H1 (cell line): ENCODE measurements around the gene WDR1. TPM values are rescaled to one million over a fixed set of nuclear protein-coding genes. Genes with fewer than 3 reads are reported as not detected.
A peak's percentile ranks its signal among the peaks of the same experiment; 100 is the strongest.

Source experiments
- CTCF ChIA-PET: fragments of 300-600 bp; sonication (Branson Sonifier 250); formaldehyde crosslinking; loops from one replicate; lab custom pipeline; 2021; ENCODE audit not compliant: partially characterized antibody; lab: Charles Lee
- POLR2A ChIA-PET: fragments of 300-600 bp; sonication (Branson Sonifier 250); formaldehyde crosslinking; loops from one replicate; lab custom pipeline; 2021; ENCODE audit warnings: inconsistent platforms; ENCODE audit not compliant: partially characterized antibody; lab: Charles Lee
- DNase-seq, 2 experiments: peaks; one replicate each; pipeline versions ENCODE4 v3.0.0 to v3.0.0-alpha.2; 2010 to 2022; ENCODE audit warnings: low spot score in 2 of 2, low read depth in 1 of 2, mixed read lengths in 1 of 2
- FAIRE-seq: peaks from 2 replicates; lab custom pipeline; 2011; peaks lifted over from hg19 to GRCh38; lab: Jason Lieb, UNC
- H2AFZ ChIP-seq: 2 replicates; pipeline ENCODE4 v1.8.1; 2012; ENCODE audit warnings: low read length, inconsistent platforms
- H2AK5ac ChIP-seq: 2 replicates; pipeline ENCODE4 v1.6.1; 2013; ENCODE audit warnings: low read depth, low read length
- H2BK120ac ChIP-seq: replicated peaks from 2 replicates; pipeline ENCODE3; 2013; ENCODE audit warnings: low read depth, low read length, inconsistent platforms
- H2BK12ac ChIP-seq: 2 replicates; pipeline ENCODE4 v1.6.1; 2013; ENCODE audit warnings: low read depth, low read length
- H2BK15ac ChIP-seq: 2 replicates; pipeline ENCODE4 v1.6.1; 2013; ENCODE audit warnings: low read length
- H2BK20ac ChIP-seq: 2 replicates; pipeline ENCODE4 v1.6.1; 2013; ENCODE audit warnings: low read length
- H2BK5ac ChIP-seq: 2 replicates; pipeline ENCODE4 v1.6.1; 2013; ENCODE audit warnings: low read depth, low read length
- H3K14ac ChIP-seq: 2 replicates; pipeline ENCODE4 v1.6.1; 2013; ENCODE audit warnings: inconsistent platforms; ENCODE audit not compliant: insufficient read length
- H3K18ac ChIP-seq: 2 replicates; pipeline ENCODE4 v1.6.1; 2013; ENCODE audit warnings: low read length; ENCODE audit errors: extremely low read depth
- H3K23ac ChIP-seq: 2 replicates; pipeline ENCODE4 v1.6.1; 2013; ENCODE audit warnings: inconsistent platforms; ENCODE audit not compliant: insufficient read length
- H3K23me2 ChIP-seq: 2 replicates; pipeline ENCODE4 v1.6.1; 2013; ENCODE audit warnings: low read depth, low read length
- H3K27ac ChIP-seq: 2 replicates; pipeline ENCODE4 v1.6.1; 2011; ENCODE audit warnings: low read depth, low read length, inconsistent platforms
- H3K27me3 ChIP-seq, 4 experiments: replicated peaks in 1 of 4; 1 replicate in 1 of 4; 2 replicates in 3 of 4; pipeline versions ENCODE4 v1.6.1 to v1.8.1; 2011 to 2013; ENCODE audit warnings: low read length in 3 of 4, mild to moderate bottlenecking in 3 of 4, inconsistent platforms in 2 of 4, mixed read lengths in 2 of 4, moderate library complexity in 1 of 4; ENCODE audit not compliant: control insufficient read depth in 3 of 4, insufficient read depth in 3 of 4; ENCODE audit errors: extremely low read depth in 1 of 4
- H3K36me3 ChIP-seq, 4 experiments: 2 replicates each; pipeline versions ENCODE4 v1.6.1 to v1.8.1; 2011 to 2013; ENCODE audit warnings: mild to moderate bottlenecking in 4 of 4, low read length in 3 of 4, moderate library complexity in 2 of 4, control low read depth in 1 of 4, inconsistent platforms in 1 of 4; ENCODE audit not compliant: insufficient read depth in 4 of 4, control insufficient read depth in 2 of 4
- H3K4ac ChIP-seq: replicated peaks from 2 replicates; pipeline ENCODE3; 2013; ENCODE audit warnings: low read length, low read depth, mixed read lengths, inconsistent platforms; ENCODE audit not compliant: insufficient read length
- H3K4me1 ChIP-seq, 4 experiments: replicated peaks in 1 of 4; 1 replicate in 1 of 4; 2 replicates in 3 of 4; pipeline versions ENCODE4 v1.6.1 to v1.8.1; 2011 to 2013; ENCODE audit warnings: low read length in 3 of 4, inconsistent platforms in 2 of 4, mixed read lengths in 1 of 4; ENCODE audit not compliant: insufficient read depth in 4 of 4, control insufficient read depth in 3 of 4
- H3K4me2 ChIP-seq, 2 experiments: 2 replicates each; pipeline versions ENCODE4 v1.6.1 to v1.8.1; 2011 to 2013; ENCODE audit warnings: low read depth in 2 of 2, low read length in 2 of 2, control low read depth in 1 of 2, inconsistent platforms in 1 of 2, mild to moderate bottlenecking in 1 of 2; ENCODE audit not compliant: insufficient read depth in 1 of 2
- H3K4me3 ChIP-seq, 4 experiments: fragments of 200-600, 300-600 bp in 1 of 4; sonication (generic), shearing (Covaris generic), sonication (Bioruptor Twin) in 1 of 4; 2 replicates each; pipeline versions ENCODE4 v1.5.1 to v1.8.1; 2011 to 2016; ENCODE audit warnings: low read length in 4 of 4, low read depth in 3 of 4, control low read depth in 2 of 4, inconsistent platforms in 2 of 4, mild to moderate bottlenecking in 2 of 4, mixed read lengths in 1 of 4, moderate library complexity in 1 of 4; ENCODE audit not compliant: insufficient read depth in 2 of 4; ENCODE audit errors: extremely low read depth in 1 of 4
- H3K56ac ChIP-seq: replicated peaks from 2 replicates; pipeline ENCODE3; 2013; ENCODE audit warnings: low read depth, mild to moderate bottlenecking, mixed read lengths, low read length, inconsistent platforms; ENCODE audit not compliant: insufficient read length
- H3K79me1 ChIP-seq: 2 replicates; pipeline ENCODE4 v1.6.1; 2013; ENCODE audit warnings: low read depth, low read length, control low read depth
- H3K79me2 ChIP-seq, 2 experiments: 2 replicates each; pipeline versions ENCODE4 v1.6.1 to v1.8.1; 2012 to 2013; ENCODE audit warnings: low read length in 2 of 2, mild to moderate bottlenecking in 2 of 2, inconsistent platforms in 1 of 2; ENCODE audit not compliant: insufficient read depth in 2 of 2, control insufficient read depth in 1 of 2
- H3K9ac ChIP-seq, 4 experiments: replicated peaks in 1 of 4; 1 replicate in 1 of 4; 2 replicates in 3 of 4; pipeline versions ENCODE4 v1.6.1 to v1.8.1; 2011 to 2013; ENCODE audit warnings: low read depth in 3 of 4, low read length in 3 of 4, control low read depth in 2 of 4, mild to moderate bottlenecking in 2 of 4, moderate library complexity in 2 of 4, inconsistent platforms in 1 of 4; ENCODE audit errors: extremely low read depth in 1 of 4
- H3K9me3 ChIP-seq, 2 experiments: 2 replicates each; pipeline versions ENCODE4 v1.6.1 to v1.8.1; 2012 to 2013; ENCODE audit warnings: mild to moderate bottlenecking in 2 of 2, moderate library complexity in 2 of 2, control low read depth in 1 of 2, inconsistent platforms in 1 of 2, low read depth in 1 of 2, low read length in 1 of 2, mixed read lengths in 1 of 2; ENCODE audit not compliant: insufficient read depth in 2 of 2
- H4K20me1 ChIP-seq, 2 experiments: replicated peaks in 1 of 2; 2 replicates each; pipeline versions ENCODE3 to v1.8.1; 2011 to 2013; ENCODE audit warnings: inconsistent platforms in 2 of 2, low read length in 2 of 2, mild to moderate bottlenecking in 1 of 2; ENCODE audit not compliant: insufficient read depth in 2 of 2, control insufficient read depth in 1 of 2
- H4K5ac ChIP-seq: 2 replicates; pipeline ENCODE4 v1.6.1; 2013; ENCODE audit warnings: low read length, low read depth, mixed read lengths, inconsistent platforms; ENCODE audit not compliant: insufficient read length
- H4K8ac ChIP-seq: 2 replicates; pipeline ENCODE4 v1.8.0; 2013; ENCODE audit warnings: mild to moderate bottlenecking, moderate library complexity, low read length, inconsistent platforms; ENCODE audit not compliant: insufficient read depth; ENCODE audit errors: extremely low read depth
- H4K91ac ChIP-seq: replicated peaks from 2 replicates; pipeline ENCODE3; 2013; ENCODE audit warnings: low read length, mixed read lengths, inconsistent platforms; ENCODE audit not compliant: insufficient read length
- CEBPB ChIP-seq: IDR thresholded peaks from 2 replicates; pipeline ENCODE4 v1.6.1; 2012; ENCODE audit warnings: low read depth, low read length
- CHD2 ChIP-seq: IDR thresholded peaks from 2 replicates; pipeline ENCODE4 v1.6.1; 2012; ENCODE audit warnings: low read length, improper control_type of control experiment
- POLR2A ChIP-seq, 2 experiments: IDR thresholded peaks; 1 replicate in 1 of 2; 2 replicates in 1 of 2; pipeline ENCODE4 v1.6.1; 2011; ENCODE audit warnings: low read depth in 2 of 2, low read length in 2 of 2, mild to moderate bottlenecking in 2 of 2; ENCODE audit errors: control extremely low read depth in 1 of 2
- POLR2AphosphoS5 ChIP-seq: IDR thresholded peaks from 2 replicates; pipeline ENCODE4 v1.6.1; 2011; ENCODE audit warnings: low read depth, low read length
- SP4 ChIP-seq: IDR thresholded peaks from 2 replicates; pipeline ENCODE4 v1.6.1; 2012; ENCODE audit warnings: low read length, inconsistent platforms
- WGBS, 2 experiments: shearing (Covaris generic) in 1 of 2; methylation state at CpG; one replicate each; pipeline versions ENCODE4 v1.1.6 to v1.1.7; 2013 to 2015; ENCODE audit warnings: low lambda C conversion rate in 2 of 2, mixed read lengths in 2 of 2, inconsistent platforms in 1 of 2, low coverage in 1 of 2, missing lambda C conversion rate in 1 of 2; ENCODE audit not compliant: insufficient replicate concordance in 2 of 2, insufficient coverage in 1 of 2, insufficient read length in 1 of 2; ENCODE audit errors: extremely low coverage in 1 of 2, missing lambda C conversion rate in 1 of 2; 5-methylcytosine and 5-hydroxymethylcytosine counted together
- polyA plus RNA-seq, 7 experiments: library from polyadenylated mRNA; depleted of rRNA in 3 of 7; stranded (reverse) in 5 of 7; unstranded in 2 of 7; fragments of >200 nt in 5 of 7; fragments of 200-250 nt in 2 of 7; gene quantifications; 1 replicate in 5 of 7; 2 replicates in 1 of 7; 4 replicates in 1 of 7; pipeline versions ENCODE4 v1.2.1 to v1.2.3, GENCODE V29; 2011 to 2013; ENCODE audit warnings: missing spikeins in 2 of 7, mixed read lengths in 2 of 7
- total RNA-seq: library from RNA; stranded (reverse); fragmentation: NEBNext Ultra II Directional; extraction: Animal tissue kit (Norgen Biotek cat#: 25700); gene quantifications from 2 replicates; pipeline ENCODE4 v1.2.1, GENCODE V29; 2021

Gene WDR1
- total and polyA plus RNA-seq, 2 of the 8 experiments (the other 6 are each of a cell fraction or from before 2014, with no cell fraction given) = 315 to 377 TPM

DNA sequence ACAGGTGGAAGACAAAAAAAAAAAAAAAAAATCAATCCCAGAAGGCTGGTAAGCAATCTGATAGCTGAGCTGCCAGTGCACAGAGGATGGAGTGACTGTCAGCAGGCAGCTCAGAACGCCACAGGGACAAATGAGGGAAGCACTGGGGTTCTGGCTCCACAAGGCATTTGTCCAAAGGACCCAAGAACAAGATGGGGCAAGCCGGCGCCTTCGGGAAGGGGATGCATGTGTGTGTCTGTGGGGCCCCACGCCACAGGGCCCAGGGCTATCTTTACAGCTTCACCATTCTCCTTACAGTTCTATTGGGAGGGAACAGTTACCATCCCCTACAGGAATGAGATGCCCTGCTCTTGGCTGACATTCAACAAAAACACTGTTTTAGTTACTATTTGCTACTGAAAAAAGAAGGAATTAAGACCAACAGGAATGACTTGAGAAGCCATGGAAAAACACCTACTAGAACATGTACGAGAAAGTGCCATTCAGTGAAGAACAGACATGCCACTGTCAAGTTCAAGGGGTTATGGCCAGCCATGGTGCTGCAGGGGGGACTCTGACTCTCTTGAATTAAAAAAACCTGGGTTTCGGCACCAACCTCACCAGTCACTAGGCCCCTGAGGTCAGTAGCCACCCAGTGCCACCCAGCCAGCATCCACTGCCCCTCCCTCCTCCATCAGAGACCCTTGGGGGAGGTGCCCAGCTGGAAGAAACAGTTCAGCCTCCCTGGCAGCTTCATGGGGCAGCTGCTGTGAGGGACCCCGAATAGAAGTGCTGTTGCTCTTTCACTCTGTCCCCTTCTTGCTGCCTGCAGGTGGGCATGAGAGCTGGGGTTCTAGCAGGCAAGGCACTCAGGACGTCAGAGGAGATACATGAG, 18.5 kb downstream of the WDR1 start:
- Histone ChIP-seq H4K20me1 (peaks cover 41 to 51% of the 10 kb centered on the region in 2 experiments), H3K4me2 (no peak overlapping the region)
- POLR2A ChIA-PET = interaction anchor here (1.2 to 14.7 kb wide), 3 partner anchors 11 to 20 kb away, joined by 3 to 197 read pairs (median 54); partner anchors contain the start of gene WDR1

More for the DNA sequence above, 18.5 kb downstream of the WDR1 start:
- Histone ChIP-seq H3K9ac (no peak overlapping the region), H4K5ac (no peak overlapping the region), H3K18ac (no peak overlapping the region), H2BK120ac (no peak overlapping the region), H3K4ac (no peak overlapping the region), H4K91ac (no peak overlapping the region), H3K9me3 (no peaks in the 10 kb centered on the region), H3K36me3 (peaks cover 33 to 95% (median 60%) of the 10 kb centered on the region in 4 experiments), H2AFZ (no peak overlapping the region), H3K56ac (no peak overlapping the region), H3K79me2 (peaks cover 3 to 99% of the 10 kb centered on the region in 2 experiments; a peak in 2 of 4 replicates), H2BK15ac (no peak overlapping the region), H3K79me1 (peaks cover 41% of the 10 kb centered on the region), H3K27ac (no peak overlapping the region), H3K4me3 (no peak overlapping the region), H2BK5ac (no peak overlapping the region), H4K8ac (peak overlapping the region; percentile 51), H3K23ac (no peak overlapping the region), H2BK20ac (no peak overlapping the region), H2BK12ac (no peak overlapping the region), H2AK5ac (no peak overlapping the region), H3K4me1 (peaks cover 0 to 21% (median 13%) of the 10 kb centered on the region in 4 experiments; a peak in 6 of 7 replicates), H3K27me3 (no peaks in the 10 kb centered on the region), H3K23me2 (no peaks in the 10 kb centered on the region; the same call in 1 of the 2 replicates), H3K14ac (no peak overlapping the region)
- CTCF ChIA-PET = interaction anchor here (3.7 kb wide), 1 partner anchor 9 kb away, joined by 15 read pairs; no protein-coding TSS in a partner anchor
- DNase-seq = no peak
- WGBS, 2 experiments = 93% methylated on average over 9 of the region's 9 CpGs; no CpG with 5 or more reads in 1 of the 2 experiments
- TF ChIP-seq SP4 (no peak), CHD2 (no peak), POLR2A (IDR thresholded peaks at IDR 0.05; ENCODE audit: control extremely low read depth in 1 of 2, low read depth in 2 of 2, low read length in 2 of 2) (peak in 1 of 2 experiments; percentile 31; a peak in 1 of 3 replicates), POLR2AphosphoS5 (0 out of 2 replicates have a peak, but pooled peaks have one; percentile 53), CEBPB (no peak)
- FAIRE-seq = no peak
